HFF-Myc (cell line): ENCODE results near the gene TMEM271.

Source experiments
- DNase-seq: peaks from one replicate; pipeline ENCODE4 v3.0.0-alpha.2; 2011; ENCODE audit warnings: low read depth; ENCODE audit errors: extremely low read depth
- H3K4me3 ChIP-seq: replicated peaks from 2 replicates; pipeline ENCODE4 v1.5.1; 2011; ENCODE audit warnings: low read depth, mild to moderate bottlenecking, control low read depth, low read length
- CTCF ChIP-seq: IDR thresholded peaks from 2 replicates; pipeline ENCODE4 v1.5.1; 2012; ENCODE audit warnings: mild to moderate bottlenecking, low read depth, low read length, control low read depth; ENCODE audit errors: missing control alignments

Gene TMEM271

GRCh38 chr4:531721-532565 is 44.2 kb downstream of the TMEM271 start:
- H3K4me3 ChIP-seq, result no peak overlapping the region
- DNase-seq, result no peak
- no peak for TF ChIP-seq CTCF

- no peak for TF ChIP-seq CTCF
- no peak for DNase-seq
- H3K4me3 ChIP-seq, result no peak overlapping the region
Measured at GRCh38 chr4:531076-531475, 45.0 kb downstream of the TMEM271 start.

- no peak overlapping the region for H3K4me3 ChIP-seq
- no peak for DNase-seq
- TF ChIP-seq CTCF, result no peak
Measured at GRCh38 chr4:530017-530781, 45.9 kb downstream of the TMEM271 start.

GRCh38 chr4:529563-529962 is 46.5 kb downstream of the TMEM271 start:
- DNase-seq, result no peak
- TF ChIP-seq CTCF, result no peak
- no peak overlapping the region for H3K4me3 ChIP-seq

- no peak for TF ChIP-seq CTCF
- no peak for DNase-seq
- no peak overlapping the region for H3K4me3 ChIP-seq
Measured at GRCh38 chr4:528835-529234, 47.3 kb downstream of the TMEM271 start.

GRCh38 chr4:528296-528695 is 47.8 kb downstream of the TMEM271 start:
- TF ChIP-seq CTCF, result no peak
- no peak overlapping the region for H3K4me3 ChIP-seq
- no peak for DNase-seq
